GM18508 (cell line): ENCODE data around the gene EIF3C.
"Not testable (repeated sequence)": the region's sequence is repeated elsewhere in the genome, so short reads cannot be mapped to it uniquely, and the experiment has no call there.

ENCODE experiments used
- ATAC-seq: cut with Tn5 transposase; IDR thresholded peaks from one replicate; pipeline ENCODE4 v1.9.1; 2021; ENCODE audit warnings: moderate number of reproducible peaks; ENCODE audit not compliant: insufficient read depth, unreplicated experiment

The EIF3C gene

GRCh38 chr16:28711220-28712083 lies at the start of gene EIF3C:
EIF3C (plus strand) TSS chr16:28711464; CDS start chr16:28711687, 223 bp downstream.
- ATAC-seq = peak; percentile 74

- not testable (repeated sequence) for ATAC-seq
These were observed 45.0 kb upstream of the EIF3C start for GRCh38 chr16:28666264-28666663.

- ATAC-seq = not testable (repeated sequence)
These were observed 43.8 kb upstream of the EIF3C start for GRCh38 chr16:28667480-28667879.

GRCh38 chr16:28668199-28668598 lies 43.1 kb upstream of the EIF3C start:
- ATAC-seq = not testable (repeated sequence)

- ATAC-seq = not testable (repeated sequence)
These were observed 22.8 kb upstream of the EIF3C start for GRCh38 chr16:28688327-28688952.

GRCh38 chr16:28689425-28689824 lies 21.8 kb upstream of the EIF3C start:
- ATAC-seq = not testable (repeated sequence)

- ATAC-seq = not testable (repeated sequence)
These were observed 19.5 kb upstream of the EIF3C start for GRCh38 chr16:28691722-28692121.

- ATAC-seq = not testable (repeated sequence)
These were observed 17.9 kb upstream of the EIF3C start for GRCh38 chr16:28693257-28693950.

GRCh38 chr16:28699792-28700191 lies 11.5 kb upstream of the EIF3C start:
- not testable (repeated sequence) for ATAC-seq

- not testable (repeated sequence) for ATAC-seq
These were observed 10.9 kb upstream of the EIF3C start for GRCh38 chr16:28700349-28700748.

GRCh38 chr16:28701384-28701783 lies 9.9 kb upstream of the EIF3C start:
- ATAC-seq = not testable (repeated sequence)

- ATAC-seq = not testable (repeated sequence)
These were observed 7.0 kb upstream of the EIF3C start for GRCh38 chr16:28704246-28704645.

- ATAC-seq = not testable (repeated sequence)
These were observed 11.8 kb downstream of the EIF3C start for GRCh38 chr16:28722852-28723650.

GRCh38 chr16:28731253-28731652 lies 20.0 kb downstream of the EIF3C start:
- ATAC-seq = not testable (repeated sequence)

- ATAC-seq = not testable (repeated sequence)
These were observed 21.3 kb downstream of the EIF3C start for GRCh38 chr16:28732455-28733124.

- not testable (repeated sequence) for ATAC-seq
These were observed 28.5 kb downstream of the EIF3C start for GRCh38 chr16:28739787-28740186.

GRCh38 chr16:28740631-28741030 lies 29.4 kb downstream of the EIF3C start:
- not testable (repeated sequence) for ATAC-seq

- not testable (repeated sequence) for ATAC-seq
These were observed 30.0 kb downstream of the EIF3C start for GRCh38 chr16:28741295-28741694.

- not testable (repeated sequence) for ATAC-seq
These were observed 35.5 kb downstream of the EIF3C start for GRCh38 chr16:28746618-28747350.
